HG03103 (cell line): ENCODE results near the gene DYNLT1.
"Not testable (repeated sequence)": the region's sequence is repeated elsewhere in the genome, so short reads cannot be mapped to it uniquely, and the experiment has no call there.

Experiments
- ATAC-seq: cut with Tn5 transposase; IDR thresholded peaks from one replicate; pipeline ENCODE4 v1.9.1; 2021; ENCODE audit warnings: low read depth; ENCODE audit not compliant: unreplicated experiment

The DYNLT1 gene

DNA sequence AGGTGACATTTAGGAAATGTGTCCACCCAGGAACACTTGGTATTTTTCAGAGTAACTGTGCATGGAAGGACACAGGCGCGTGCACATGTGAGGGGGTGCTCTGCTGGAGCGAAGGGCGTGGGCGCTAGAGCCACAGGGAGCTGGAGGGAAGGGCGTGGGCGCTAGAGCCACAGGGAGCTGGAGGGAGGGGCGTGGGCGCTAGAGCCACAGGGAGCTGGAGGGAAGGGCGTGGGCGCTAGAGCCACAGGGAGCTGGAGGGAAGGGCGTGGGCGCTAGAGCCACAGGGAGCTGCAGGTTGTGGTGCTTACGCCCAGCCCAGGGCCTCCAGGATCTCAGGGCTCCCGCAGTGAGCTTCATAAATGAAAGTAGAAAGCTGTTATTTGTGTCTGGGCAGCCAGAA is 38.5 kb downstream of the DYNLT1 start:
- ATAC-seq: not testable (repeated sequence)

DNA sequence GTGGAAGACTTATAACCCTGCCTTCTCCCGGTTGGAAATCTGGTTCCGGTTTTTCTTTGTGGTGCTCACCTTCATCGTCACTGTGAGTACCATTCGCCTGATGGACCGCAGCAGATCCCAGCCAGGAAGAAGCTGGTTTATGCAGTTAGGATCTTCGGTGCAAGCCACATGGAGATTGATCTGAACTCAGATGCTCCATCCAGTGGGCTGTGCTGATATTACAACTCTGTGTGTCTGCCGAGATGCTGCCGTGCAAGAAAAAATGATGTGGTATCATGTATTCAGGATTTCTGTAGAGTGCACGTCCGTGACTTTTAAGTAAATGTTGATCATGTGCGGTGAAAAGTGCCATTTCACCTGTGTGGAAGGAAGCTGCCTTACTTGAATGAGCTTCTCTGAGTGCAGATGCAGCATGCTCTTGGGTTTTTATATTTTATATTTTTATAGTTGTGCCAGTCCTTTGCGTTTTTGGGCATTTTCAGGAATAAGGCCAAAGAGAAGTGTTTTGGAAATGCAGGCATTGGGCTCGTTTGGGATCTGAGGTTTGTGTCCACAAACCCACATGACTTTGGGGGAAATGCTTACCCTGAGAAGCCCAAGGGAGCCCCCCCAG is 39.2 kb downstream of the DYNLT1 start:
- no peak for ATAC-seq

DNA sequence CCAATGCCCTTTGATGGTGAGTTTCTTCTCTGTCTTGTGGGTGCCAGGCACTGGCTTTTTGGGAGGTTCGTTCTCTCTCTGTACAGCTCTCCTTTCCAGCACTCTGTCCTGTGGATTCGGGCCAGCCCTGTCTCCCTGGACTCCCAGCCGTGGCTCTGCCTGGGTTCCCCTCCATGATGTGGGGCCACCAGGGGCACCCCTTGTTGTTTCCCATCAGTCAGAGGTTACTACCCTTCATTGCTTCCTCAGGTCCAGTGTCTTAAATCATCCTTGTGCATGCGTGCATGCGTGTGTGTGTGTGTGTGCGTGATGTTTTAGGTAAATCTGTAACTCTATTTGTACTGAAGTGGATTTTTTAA is 40.5 kb downstream of the DYNLT1 start:
- ATAC-seq: no peak

DNA sequence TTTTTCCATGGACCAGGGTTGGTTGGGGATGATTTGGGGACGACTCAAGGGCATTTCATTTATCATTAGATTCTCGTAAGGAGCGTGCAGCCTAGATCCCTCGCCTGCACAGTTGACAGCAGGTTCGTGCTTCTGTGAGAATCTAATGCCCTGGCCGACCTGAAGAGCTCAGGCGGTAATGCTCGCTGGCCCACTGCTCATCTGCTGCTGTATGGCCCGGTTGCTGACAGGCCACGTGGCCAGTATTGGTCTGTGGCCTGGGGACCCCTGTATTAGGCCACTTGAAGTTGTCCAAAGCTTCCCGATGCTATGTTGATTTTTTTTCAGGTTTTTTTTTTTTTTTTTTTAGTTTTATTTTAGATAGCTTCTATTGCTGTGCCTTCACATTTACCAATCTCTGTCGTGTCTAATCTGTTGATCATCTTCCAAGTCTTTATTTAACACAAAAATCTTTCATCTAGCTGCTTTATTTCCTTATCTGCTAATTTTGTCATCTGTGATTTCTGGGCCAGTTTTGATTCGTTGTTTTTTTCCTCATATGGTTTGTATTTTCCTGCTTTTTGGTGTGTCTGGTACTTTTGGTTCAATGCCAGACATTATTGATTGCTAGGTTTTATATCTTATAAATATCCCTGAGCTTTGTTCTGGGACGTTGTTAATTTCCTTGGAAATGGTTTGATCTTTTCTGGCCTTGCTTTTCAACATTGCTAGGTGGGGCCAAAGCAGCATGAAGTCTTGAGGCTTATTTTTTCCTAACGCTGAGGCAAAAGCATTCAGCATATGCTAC is 41.1 kb downstream of the DYNLT1 start:
- no peak for ATAC-seq

DNA sequence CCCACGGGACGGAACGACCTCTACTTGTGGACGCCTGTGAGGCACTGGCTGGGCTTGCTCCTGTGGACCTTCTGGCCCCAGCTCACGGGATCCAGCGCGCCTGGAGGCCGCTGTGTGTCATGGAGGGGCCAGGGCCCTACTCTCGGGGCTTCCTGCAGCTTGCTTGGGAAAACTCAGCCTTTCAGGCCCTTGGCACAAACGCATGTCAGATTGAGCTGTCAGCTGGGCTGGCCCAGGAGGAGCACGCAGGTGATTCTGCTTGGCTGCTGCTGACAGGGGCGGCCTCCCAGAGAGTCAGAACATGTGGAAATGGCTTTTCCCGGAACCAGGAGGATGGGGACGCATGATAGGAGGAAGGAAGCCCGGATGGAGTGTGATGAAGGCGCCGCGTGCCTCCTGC is 44.9 kb downstream of the DYNLT1 start:
- no peak for ATAC-seq

DNA sequence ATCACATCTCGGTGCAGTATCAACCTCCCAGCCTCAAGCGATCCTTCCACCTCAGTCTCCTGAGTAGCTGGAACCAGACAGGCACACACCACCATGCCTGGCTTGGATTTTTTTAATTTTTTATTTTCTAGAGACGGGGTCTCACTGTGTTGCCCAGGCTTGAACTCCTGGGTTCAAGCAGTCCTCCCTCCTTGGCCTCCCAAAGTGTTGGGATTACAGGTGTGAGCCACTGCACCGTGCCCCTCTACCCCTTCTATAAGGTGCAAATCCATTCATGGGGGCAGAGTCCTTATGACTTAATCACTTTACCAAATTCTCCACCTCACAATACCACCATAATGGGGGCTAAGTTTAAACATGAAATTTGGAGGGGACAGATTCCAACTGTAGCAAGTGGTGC is 47.0 kb downstream of the DYNLT1 start:
- no peak for ATAC-seq

DNA sequence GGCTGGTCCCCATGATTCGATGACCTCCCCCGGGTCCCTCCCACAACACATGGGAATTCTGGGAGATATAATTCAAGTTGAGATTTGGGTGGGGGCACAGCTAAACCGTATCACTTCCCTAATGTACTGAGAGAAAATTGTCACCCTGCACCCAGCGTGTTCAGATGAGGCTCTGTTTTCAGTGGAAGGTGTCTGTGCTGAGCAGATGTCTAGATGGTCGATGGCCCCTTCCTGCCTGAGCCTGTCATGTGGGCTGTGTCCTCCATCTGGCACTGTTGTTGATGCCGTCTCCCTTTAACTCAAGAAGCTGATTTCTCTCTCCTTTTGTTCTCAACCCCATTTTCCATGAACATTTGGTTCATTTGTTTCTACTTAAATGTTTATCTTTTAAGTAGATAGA is 47.7 kb downstream of the DYNLT1 start:
- ATAC-seq: no peak

DNA sequence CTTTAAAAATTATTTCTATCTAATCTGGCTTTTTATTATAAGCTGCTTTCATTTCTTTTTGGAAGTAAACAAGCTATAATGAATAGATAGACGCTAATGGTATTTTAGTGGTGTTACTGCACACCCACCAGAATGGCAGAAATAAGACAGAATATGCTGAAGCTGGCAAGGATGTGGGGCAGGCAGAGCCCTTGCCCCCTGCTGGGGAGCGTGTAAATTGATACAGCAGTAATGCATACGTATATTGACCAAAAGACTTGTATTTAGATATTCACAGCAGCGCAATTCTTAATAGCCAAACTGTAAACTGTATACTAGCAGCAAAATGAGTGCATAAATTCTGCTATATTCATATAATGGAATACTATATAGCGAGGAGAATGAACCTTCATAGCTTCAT is 49.3 kb downstream of the DYNLT1 start:
- no peak for ATAC-seq

DNA sequence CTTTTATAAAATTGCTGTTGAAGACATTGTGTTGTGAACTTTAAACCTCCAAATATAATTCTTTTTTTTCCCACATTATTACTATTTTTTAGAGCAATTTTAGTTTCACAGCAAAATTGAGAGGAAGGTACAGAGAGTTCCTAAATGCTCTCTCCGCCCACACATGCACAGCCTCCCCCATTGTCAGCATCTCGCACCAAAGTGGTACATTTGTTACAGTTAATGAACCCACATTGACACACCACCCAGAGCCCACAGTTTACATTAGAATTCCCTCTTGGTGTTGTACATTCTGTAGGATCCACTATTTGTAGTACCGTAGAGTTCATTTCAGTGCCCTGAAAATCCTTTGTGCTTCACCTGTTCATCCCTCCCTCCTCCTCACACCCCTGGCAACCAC is 50.9 kb downstream of the DYNLT1 start:
- ATAC-seq: no peak

DNA sequence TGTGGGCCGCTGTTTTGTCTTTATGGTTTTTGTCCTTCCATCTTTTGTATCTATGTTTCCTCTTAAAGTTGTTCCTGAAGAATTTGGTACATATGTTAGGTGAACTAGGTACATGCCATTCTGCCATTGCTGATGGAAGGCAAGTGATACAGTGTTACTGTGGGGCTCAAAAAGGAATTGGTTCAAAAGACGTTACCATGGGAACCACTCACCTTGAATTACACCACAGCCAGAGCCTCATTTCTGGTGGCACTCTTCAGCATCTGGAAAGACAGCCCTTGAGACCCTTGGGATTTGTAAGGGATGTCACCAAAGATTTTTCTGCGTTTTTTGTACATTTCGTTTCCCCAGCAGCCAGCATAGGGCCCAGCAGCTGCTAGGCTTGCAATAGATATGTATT is 52.7 kb downstream of the DYNLT1 start:
- ATAC-seq: no peak

DNA sequence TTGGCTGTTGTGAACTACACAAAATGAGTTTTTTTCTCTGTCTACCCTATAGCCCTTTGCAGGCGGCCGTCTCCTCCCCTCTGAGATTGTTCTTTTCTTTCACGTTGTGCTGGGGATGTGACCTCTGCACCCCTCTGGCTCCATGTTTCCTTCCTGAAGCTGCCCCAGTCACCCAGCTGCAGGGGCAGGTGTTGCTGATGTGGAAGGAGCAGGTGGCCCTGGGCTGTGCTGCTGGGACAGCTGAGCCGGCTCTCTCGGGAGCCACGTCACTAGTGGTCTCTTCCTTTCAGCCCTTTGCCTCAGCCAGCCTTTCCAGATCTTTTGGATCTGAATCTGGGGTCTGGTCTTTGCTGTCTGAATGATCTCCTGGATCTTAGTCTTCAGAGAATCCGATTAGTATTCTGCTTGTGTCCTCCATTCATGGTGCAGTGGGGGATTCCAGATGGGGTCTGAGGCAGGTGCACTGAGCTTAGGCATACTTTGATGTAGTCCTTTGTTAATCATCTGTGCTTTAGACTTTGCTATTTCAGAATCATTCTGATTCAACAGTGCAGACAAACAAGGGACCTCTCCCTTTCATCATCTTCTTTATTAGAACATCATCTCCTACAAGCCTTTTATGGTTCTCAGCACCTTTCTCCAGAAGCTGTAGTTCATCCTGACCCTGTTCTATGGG is 53.3 kb downstream of the DYNLT1 start:
- ATAC-seq: no peak

DNA sequence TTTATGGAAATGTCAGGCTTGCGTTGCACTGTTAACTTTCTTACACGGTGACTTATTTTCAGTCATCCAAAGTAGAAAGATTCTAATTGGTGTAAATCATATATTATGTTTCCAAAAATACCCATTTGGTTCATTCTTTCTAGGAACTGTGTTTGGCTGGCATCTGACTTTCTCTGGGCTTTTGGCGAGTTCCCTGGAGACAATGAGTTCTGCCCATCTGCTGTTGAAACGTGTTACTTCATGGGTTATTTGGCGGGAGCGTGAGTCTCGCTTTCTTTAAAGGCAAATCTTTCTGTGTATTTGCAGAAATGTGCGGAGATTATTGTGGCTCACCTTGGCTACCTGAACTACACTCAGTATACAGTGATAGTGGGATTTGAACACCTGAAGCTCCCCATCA is 55.2 kb downstream of the DYNLT1 start:
- no peak for ATAC-seq

DNA sequence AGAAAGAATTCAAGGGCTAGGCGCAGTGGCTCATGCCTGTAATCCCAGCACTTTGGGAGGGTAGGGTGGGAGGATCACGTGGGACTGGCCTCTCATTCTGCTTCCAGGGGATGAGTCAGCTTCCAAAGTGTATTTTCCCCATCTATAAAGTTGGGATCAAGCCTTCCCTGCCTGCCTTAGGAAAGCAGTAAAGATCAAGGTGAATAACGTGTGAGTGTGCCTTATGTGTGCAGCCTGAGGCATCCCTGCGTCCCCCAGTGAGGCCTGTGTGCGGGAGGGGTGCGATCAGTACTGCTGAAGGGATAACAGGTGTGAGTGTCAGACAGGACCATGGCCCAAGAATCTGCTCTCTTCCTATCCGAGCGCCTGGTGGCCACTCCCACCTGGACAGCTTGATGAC is 57.9 kb downstream of the DYNLT1 start:
- no peak for ATAC-seq
